GM19397 (cell line): ENCODE measurements around the gene TNFRSF25.

Source experiments
- ATAC-seq: cut with Tn5 transposase; IDR thresholded peaks from one replicate; pipeline ENCODE4 v1.9.1; 2021; ENCODE audit warnings: mild to moderate bottlenecking, moderate library complexity; ENCODE audit not compliant: unreplicated experiment

TNFRSF25 gene, protein sequence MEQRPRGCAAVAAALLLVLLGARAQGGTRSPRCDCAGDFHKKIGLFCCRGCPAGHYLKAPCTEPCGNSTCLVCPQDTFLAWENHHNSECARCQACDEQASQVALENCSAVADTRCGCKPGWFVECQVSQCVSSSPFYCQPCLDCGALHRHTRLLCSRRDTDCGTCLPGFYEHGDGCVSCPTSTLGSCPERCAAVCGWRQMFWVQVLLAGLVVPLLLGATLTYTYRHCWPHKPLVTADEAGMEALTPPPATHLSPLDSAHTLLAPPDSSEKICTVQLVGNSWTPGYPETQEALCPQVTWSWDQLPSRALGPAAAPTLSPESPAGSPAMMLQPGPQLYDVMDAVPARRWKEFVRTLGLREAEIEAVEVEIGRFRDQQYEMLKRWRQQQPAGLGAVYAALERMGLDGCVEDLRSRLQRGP

DNA sequence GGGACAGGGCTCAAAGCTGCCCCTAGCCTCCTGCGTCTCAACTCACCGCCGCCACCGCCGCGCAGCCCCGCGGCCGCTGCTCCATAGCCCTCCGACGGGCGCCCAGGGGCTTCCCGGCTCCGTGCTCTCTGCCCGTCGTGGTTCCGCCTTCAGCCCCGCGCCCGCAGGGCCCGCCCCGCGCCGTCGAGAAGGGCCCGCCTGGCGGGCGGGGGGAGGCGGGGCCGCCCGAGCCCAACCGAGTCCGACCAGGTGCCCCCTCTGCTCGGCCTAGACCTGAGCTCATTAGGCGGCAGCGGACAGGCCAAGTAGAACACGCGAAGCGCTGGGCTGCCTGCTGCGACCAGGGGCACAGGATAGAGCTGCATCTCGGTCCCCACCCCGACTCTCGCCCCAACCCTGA, at the start of gene TNFRSF25:
TSS of gene TNFRSF25 (minus strand) at position 151 of the 400 bp plus-strand sequence. CDS start at position 85, 66 bp downstream.
- no peak for ATAC-seq

DNA sequence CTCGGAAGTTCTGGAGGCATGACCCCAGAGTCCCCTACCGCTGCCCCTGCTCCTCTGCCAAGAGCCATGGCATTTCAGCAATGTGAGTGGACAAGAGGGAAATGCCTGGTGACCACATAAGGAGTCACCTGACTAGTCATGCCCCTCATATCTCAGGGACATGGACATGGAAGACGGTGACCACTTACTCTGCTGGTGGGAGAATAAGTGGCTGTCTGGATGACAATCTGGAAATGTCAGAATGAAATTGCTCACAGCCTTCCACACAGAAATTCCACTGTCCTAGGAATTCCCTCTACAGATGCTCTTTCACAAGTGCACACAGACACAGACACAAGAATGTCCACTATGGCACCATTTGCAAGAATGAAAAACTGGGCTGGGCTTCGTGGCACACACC, 49.8 kb upstream of the TNFRSF25 start:
- no peak for ATAC-seq

DNA sequence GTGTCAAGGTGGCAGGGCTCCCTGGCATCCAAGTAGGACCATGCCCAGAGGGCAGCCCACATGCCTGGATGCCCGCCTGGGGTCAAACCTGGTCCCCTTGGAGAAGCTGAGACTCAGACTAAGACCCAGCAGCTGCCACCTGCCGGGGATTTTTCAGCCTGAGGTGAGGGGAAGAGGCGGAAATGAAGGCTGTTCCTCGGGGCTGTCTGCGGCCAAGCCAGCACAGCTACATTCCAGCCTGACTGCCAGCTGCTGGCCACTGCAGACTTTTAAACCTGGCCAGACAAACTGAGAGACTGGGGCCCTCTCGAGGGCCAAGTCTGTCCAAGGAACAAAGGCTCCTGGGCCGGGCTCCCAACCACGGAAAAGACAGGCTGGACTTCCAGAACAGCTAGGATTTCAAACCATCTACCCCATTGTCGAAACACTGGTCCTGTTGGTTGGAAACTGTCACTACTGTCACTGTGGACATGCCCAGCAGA, 47.4 kb upstream of the TNFRSF25 start:
- ATAC-seq: no peak

DNA sequence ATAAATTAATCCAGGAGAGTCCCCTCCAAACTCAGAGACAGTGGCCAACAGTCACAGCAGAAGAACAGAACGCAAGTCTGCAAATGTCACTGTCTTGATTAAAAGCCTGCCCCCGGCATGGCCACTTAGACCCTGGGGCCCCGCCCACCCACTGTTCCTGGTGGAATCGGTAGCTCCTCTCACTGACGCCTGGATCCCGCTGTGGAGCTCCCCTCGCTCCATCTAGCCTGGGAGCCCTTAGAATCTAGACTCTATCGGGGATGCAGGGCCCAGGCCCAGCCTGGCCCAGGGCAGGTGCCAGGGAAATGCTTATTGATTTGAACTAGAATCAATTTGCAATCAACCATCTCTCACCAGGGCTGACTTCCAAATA, 46.9 kb upstream of the TNFRSF25 start:
- no peak for ATAC-seq

DNA sequence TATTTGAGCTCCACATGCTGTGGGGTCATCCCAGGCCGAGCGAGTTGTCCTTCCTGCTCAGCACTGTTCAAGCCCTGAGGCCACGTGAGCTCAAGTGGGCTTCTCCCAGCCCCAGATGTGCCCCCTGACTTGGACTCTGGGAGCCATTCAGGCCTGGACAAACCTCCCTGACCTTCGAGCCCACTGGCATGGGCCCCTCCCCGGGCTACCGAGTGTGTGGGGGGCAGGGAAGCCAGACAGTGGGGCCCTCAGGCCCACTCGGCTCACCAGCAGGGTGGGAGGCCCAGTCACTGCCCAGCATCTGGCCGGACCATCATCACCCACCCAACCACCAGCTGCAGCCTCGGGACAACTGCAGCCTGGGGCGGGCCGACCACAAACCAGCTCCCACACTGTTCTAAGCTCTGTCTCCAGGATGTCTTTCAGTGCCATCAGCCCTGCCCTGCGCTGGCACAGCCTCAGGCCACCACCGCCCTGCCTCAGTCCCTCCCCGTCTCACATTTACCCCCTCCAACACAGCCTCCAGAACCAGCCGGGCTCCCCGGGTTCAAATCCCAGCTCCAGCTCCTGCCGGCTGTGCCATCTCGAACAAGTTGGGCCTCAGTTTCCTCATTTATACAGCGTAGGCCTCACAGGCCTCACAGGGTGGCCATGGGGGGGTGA, 46.4 kb upstream of the TNFRSF25 start:
- ATAC-seq: no peak

DNA sequence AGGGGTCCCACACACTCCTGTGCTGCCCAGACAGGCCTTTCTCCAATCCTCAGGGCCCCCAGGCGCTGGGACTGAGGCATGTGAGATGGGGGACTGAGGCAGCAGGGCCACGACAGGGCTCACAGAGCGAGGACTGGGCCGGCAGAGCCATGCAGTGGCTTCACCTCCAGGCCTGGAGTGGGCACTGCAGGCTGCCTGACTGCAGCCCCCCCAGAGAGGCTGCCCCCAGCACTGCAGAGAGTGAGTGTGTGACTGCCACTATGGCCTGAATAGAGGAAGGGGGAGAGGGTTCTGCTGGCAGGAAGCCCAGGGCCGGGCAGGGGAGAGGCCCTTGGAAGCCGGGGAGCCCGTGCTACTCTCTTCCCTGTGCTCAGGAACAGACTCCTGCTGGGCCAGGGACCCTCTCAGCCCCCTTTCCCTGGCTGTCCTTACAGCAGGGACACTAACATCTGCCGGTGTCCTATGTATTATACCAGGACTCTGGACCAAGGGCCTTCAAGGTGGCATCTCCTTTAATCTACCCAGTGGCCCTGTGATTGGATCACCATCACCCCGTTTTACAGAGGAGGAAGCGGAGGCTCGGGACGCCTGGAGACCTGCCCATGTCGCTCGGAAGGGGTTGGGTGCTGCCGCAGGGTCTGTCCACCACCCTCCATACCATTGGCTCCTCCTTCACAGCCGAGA, 45.7 kb upstream of the TNFRSF25 start:
- ATAC-seq: no peak

DNA sequence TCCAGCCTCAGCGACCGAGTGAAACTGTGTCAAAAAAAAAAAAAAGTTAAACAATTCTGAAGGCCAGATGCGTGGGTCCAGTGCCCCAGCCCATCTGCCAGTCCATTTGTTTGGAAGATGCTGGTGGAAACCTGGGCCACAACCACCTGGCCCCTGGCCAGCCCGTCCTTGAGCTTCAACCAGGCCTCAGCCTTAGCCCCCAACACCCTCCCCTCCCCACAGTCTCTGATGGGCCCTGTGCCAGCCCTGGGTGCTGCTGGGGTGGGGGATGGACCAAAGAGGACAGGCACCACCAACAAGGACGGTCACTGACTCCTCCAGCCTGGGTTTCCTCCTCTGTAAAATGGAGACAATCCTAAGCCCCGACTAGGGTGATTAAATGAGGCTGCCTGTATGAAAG, 45.1 kb upstream of the TNFRSF25 start:
- ATAC-seq: no peak

DNA sequence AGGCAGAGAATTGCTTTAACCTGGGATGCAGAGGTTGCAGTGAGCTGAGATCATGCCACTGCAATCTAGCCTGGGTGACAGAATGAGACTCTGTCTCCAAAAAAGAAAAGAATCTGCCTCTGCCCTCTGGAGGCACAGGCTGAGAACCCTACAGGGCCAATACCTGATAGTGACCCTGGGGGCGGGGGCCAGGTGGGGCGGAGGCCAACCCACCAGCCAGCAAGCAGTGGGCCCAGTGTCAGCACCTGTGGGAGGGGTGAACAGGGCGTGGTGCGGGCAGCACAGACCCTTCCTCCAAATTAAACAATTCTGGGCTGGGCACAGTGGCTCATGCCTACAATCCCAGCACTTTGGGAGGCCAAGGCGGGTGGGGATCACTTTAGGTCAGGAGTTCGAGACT, 44.5 kb upstream of the TNFRSF25 start:
- no peak for ATAC-seq

DNA sequence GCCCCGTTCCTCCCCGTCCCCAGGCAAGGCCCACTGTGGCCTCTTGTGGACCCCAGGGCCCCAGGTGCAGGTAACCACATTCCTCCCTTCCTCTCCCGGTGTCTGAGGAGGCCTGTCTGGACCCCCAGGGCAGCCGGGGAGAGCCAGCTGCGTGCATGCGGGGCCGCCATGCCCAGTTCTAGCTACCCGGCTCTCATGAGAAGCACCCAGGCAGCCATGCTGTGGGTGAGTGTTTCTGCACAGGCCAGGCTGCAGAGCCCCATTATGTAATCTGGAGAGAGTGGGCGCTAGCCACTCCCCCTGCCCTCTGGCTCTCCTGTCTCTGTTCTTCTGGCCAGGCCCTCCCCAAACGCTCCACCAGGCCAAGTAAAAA, 43.9 kb upstream of the TNFRSF25 start:
- ATAC-seq: no peak

DNA sequence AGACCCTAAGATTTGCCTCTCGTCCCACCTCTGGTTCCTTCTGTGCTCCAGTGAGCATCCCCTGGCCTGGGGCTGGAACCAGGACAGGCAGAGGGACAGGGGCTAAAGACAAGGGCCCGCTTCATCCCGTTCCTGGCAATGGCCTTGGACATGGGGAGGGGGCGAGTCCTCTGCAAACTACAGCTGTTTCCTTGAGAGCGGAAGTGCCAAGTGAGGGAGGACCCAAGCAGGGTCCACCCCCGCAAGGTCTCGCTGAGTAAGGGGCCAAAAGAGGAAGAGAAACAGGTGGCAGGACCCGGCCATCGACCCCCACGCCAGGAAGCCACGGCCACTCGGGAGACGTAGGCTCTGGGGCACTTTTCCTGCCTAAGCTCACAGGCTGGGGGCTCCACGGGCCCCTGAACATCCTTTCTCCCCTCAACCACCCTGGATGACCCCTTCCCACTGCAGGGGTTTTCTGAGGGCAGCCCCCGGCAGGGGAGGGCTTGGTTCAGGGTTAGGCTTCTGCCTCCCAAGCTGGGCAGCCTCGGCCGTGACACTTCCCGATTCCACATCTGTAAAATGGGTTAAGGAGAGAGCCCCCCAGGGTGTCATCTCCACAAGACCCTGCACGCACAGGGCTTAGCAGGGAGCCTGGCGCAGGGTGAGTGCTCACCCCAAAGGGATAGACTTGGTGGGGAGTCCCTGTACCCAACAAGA, 43.4 kb upstream of the TNFRSF25 start:
- ATAC-seq: no peak

DNA sequence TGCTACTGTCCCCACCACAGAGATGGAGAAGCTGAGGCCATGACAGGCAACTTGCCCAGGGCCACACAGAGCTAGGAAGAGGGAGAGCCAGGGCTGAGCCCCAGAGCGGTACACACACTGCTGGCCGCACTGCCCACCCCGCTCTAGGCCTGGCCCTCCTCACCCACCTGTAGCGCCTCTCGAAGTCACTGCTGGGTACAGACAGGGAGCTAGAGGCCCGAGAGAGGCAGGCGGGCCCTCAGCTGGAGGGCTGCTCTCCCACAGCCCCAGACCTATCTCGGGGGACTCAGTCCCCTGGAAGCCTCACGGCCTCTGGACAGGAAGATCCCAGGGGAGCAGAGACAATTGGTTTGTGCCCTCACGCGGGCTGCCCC, 42.8 kb upstream of the TNFRSF25 start:
- ATAC-seq: no peak

DNA sequence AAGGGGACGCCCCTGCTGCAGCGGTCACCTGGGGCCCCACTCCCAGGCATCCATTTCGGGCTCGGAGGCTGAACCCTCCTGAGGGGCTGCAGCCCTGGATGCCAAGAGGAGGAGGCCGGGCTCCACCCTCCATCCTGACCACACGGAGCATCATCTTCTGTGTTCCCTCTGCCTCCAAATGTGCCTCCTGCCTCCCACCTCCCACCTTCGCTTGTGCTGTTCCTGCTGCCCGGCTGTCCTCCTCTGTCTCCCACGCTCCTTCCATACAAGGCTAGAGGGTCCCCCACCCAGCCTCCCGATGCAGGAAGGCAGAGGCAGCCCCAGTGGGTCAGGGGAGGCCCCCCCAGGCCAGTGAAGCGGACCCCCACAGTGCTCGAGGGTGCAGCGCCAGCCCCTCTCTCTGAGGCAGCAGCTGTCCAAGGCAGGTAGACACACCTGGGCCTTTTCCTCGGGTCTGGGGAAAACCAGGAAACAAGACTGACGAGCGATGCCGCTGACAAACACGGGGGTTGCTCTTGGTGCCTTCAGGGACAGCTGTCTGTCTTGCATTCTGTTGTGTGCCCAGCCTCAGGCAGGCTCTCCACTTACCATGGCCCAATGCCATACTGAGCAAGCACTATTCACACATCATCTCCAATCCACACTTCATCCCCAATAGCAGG, 42.3 kb upstream of the TNFRSF25 start:
- no peak for ATAC-seq

DNA sequence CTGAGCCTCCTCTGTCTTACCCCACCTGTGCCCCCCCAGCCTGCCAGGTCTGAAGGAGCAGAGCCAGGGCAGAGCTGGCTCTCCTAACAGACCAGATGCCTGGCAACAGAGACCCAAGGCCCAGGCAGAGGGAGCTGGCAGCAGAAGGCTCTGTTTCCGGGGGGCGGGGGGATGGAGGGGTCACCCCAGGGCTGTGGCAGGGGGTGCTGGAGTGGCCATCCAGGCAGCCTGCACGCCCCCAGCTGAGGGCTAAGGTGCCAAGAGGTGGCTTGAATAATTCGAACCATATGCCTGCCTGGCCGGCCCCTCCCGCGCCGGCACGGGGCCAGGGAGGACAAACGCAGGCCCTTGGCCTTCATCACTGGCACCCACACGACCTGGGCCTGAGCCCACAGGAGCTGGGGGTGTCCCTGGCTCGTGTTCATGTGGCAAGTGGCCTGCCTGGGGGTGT, 41.5 kb upstream of the TNFRSF25 start:
- ATAC-seq: no peak

DNA sequence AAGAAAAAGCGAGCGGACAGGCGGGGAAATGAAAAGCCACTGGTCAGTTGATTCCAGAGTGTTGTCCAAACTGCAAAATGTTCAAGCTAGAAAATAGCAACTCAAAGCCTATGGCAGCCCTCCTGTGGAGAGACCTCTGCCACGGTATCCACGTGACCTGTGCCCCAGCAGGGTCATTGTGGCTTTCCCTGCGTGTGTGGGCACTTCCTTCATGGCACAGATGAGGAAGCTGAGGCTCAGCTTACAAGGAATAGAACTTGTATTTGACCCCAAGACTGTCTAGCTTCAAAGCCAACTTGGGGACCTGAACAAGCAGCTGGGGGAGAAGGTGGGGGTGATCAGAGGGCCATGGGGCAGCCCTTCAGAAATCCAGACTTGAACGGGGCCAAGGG, 41.1 kb upstream of the TNFRSF25 start:
- ATAC-seq: no peak

DNA sequence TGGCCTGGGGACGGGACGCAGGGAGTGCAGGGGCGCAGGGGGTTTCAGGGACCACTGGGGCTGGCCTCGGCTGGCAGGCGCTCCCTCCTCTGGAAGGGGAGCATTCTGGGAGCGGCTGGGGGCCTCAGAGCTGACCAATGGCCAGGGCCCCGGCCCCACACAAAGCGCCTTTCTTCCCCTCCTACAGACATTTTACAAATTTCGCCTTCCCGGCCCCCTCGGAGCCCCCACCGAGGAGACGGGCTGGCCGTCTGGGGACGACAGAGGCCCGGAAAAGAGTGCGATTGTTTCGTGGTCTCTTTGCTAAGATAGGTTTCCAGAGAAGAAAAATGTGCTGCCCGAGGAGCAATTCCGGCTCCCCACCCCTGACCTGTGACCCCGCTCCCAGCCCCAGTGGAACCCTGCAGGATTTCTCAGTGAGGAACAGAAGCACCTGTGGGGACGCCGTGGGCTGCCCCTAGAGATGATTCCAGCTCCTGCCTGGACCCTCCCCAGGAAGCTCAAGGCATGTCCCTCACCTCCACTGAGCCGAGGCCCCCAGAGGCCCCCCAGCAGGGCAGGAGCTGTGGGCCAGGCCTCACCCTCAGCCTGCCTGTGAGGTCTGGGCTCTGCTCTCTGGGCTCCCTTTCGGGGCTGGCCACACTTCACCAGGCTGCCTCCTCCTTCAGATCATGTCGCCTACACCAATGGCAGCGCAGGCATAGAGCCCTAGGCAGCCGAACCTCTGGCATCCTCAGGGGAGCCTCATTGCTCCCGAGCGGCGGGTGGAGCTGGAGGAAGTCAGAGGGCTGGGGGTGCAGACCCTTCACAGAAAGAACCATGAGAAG, 40.5 kb upstream of the TNFRSF25 start:
- no peak for ATAC-seq

DNA sequence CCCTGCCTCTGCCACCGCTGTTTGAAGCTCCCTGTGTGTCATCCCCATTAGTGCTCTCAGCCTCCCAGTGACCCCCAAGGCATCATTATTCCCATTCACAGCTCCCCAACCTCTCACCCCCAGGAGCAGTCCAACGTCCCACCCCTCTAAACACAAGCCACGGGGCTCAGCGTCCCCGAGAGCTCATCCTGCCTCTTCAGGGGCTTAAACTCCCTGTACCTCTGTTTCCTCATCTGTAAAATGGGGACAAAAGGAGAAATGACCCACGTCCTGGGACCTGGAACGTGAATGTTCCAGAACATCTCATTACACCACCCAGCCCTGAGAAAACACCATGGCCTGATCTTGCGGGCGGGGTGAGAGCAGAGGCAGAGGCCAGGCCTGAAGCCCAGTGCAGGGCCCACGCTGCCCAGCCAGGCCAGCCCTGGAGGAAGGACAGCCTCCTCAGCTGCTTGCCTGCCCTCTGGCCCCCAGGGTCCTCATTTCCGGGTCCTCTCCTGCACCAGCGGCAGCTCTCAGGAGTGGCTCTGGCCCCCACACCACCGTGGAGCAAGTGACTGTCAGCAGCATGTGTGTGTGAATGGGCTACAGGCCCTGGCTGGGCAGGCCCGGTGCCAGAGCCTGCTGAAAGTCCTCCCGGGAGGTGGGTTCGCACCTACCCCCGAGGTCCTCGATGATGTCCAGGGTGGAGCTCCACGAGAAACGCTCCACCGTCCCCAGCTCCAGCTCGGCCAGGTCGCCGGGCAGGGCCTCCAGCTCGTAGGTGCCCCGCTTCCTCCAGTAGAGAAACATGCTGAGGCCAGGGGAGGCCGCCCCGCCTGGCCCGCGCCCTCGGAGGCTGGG, 39.6 kb upstream of the TNFRSF25 start:
- ATAC-seq: no peak

DNA sequence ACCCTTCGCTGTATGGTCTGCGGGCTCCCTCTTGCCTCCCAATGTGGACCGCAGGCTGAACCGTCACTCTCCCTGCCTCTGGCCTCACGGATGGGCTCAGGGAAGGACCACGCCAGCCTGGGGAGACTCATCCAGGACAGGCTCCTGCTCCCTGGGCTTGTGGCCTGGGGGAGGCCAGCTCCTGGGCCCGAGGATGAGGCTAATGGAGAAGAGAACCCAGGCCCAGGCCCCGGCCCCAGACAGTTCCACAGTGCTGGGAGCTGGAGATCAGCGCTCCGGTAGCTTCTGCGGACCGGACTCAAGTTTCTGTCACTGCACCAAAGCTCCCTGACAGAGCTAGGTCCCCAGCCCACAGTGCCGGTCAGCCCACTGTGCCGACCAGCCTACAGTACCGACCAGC, 38.9 kb upstream of the TNFRSF25 start:
- no peak for ATAC-seq

DNA sequence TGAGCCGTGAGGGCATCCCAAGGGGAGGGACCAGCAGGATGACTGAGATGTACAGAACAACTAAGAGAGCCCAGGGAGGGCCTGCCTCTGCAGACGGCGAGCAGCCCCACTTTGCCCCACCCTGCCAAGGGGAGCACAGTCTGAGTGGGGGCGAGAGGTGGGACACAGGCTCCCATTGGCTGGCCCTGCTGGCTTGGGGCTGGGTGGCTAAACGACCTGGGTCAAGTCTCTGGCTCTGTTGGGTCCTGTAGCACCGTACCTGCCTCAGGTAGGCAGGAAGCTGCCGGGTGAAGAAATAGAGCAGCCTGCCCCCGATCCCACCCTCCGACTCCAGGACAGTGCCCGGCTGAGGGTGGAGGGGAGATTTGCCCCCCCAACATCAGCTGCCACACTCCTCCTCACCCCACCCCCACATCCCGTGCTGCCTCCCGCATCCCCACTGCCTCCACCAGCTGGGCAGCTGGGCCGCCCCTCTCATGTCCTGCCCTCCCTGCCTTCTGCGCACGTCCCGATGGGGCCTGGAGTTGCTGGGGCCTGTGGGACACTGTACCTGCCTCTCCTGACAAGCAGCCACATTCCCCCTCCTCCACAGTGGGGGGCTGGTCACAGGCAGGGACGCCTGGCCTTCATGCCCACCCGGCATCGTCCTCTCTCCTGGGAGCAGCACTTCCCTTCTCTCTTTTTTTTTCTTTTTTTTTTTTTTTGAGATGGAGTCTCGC, 38.1 kb upstream of the TNFRSF25 start:
- no peak for ATAC-seq
